Transverse colon (tissue), 4 donors: ENCODE data around the gene TBC1D2B.

Experiments used
- POLR2AphosphoS5 ChIP-seq, 3 donors: sonication (generic); formaldehyde crosslinking; IDR thresholded peaks; one replicate each; pipeline ENCODE4 v1.6.1; 2016; ENCODE audit warnings: antibody characterized with exemption in 3 of 3
- TF ChIP-seq, protein P1 (sequence below), 5 experiments: fragments of 200-600 bp in 3 of 5; fragments of 450-650 bp in 2 of 5; sonication (generic) in 3 of 5; IDR thresholded peaks; 1 replicate in 2 of 5; 2 replicates in 3 of 5; pipeline ENCODE4 v1.5.1; 2016 to 2017; ENCODE audit warnings: antibody characterized with exemption in 5 of 5, inconsistent platforms in 3 of 5, mild to moderate bottlenecking in 2 of 5, moderate library complexity in 1 of 5

DNA sequence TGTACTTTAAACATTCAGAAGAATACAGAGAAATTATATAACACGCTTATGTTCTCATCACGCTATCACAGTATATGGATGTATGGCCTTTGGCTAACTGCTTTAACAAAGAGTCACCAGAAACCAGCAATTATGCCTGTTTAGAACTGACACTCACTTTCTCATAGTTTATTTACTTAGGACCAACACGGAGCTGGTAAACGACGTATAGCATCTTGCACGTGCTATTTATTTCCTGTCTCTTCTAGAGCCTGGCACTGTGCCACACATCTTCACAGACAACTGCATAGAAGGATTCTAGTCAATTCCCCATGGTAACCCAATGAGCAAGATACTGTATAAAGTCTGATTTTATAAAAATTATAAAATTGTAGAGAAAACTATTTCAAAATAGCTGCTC is 43.6 kb downstream of the TBC1D2B start:
- TF ChIP-seq, protein P1, sequence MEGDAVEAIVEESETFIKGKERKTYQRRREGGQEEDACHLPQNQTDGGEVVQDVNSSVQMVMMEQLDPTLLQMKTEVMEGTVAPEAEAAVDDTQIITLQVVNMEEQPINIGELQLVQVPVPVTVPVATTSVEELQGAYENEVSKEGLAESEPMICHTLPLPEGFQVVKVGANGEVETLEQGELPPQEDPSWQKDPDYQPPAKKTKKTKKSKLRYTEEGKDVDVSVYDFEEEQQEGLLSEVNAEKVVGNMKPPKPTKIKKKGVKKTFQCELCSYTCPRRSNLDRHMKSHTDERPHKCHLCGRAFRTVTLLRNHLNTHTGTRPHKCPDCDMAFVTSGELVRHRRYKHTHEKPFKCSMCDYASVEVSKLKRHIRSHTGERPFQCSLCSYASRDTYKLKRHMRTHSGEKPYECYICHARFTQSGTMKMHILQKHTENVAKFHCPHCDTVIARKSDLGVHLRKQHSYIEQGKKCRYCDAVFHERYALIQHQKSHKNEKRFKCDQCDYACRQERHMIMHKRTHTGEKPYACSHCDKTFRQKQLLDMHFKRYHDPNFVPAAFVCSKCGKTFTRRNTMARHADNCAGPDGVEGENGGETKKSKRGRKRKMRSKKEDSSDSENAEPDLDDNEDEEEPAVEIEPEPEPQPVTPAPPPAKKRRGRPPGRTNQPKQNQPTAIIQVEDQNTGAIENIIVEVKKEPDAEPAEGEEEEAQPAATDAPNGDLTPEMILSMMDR (IDR thresholded peaks at IDR 0.05) = no peak
- TF ChIP-seq POLR2AphosphoS5 (IDR thresholded peaks at IDR 0.05) = no peak
